Measurements from ENCODE around the gene MTX1. TPM values are rescaled to one million over a fixed set of nuclear protein-coding genes. Genes with fewer than 3 reads are reported as not detected.
"Not testable (repeated sequence)": the region's sequence is repeated elsewhere in the genome, so short reads cannot be mapped to it uniquely, and the experiment has no call there.

MTX1 gene
- total and polyA plus RNA-seq, 4 donors: 25.6 to 72.1 (median 58.3) TPM

DNA sequence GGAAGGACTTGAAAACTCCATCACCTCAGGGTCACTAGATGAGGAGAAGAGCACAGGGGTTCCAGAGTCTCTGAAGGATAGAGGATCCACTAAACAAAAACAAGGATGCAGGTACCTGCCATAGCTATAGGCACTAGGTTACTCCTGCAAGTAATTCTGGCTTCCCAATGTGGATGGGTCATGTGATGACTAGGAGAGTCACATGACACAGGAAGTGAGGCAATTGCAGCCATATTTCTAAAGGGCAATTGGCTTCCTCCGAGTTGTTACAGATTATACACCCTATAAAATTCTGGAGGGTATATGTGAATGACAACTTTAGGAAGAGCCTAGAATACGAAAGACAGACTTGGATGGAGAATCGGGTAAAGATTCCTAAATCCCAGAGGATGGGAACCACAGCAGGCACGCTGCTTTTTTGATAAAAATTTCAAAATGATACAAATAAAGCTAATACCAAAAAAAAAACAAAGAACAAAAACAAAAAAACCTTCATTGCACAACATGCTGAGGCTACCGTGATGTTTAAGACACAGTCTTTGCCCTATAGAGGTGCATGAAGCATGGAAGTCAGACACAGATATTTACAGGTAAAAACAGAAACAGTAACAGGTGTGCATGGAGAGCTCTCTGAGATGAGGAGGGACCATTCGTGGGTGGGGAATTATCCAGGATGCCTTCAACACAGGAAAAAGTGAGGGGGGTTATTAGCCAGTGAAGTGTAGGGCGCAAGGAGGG is 10.5 kb downstream of the MTX1 start:
- no peaks in the 10 kb centered on the region for H3K9me3 ChIP-seq (ENCODE audit: control insufficient read depth in 4 of 4, insufficient read depth in 3 of 4, low read length in 3 of 4)
- peak overlapping the region in 1 of 2 donors; percentile 4 for H3K27ac ChIP-seq (ENCODE audit: low read depth in 1 of 2, low read length in 1 of 2)
- H3K4me3 ChIP-seq: no peak overlapping the region
- H3K4me1 ChIP-seq (ENCODE audit: control insufficient read depth in 5 of 5, insufficient read depth in 5 of 5, low read length in 5 of 5): peaks cover 0 to 2% (median 0%) of the 10 kb centered on the region in 5 donors
- ATAC-seq (ENCODE audit: insufficient read depth, low FRiP score) (peak; percentile 59), DNase-seq (peak; percentile 52 to 81 (median 79))
- no peak overlapping the region for H3K9ac ChIP-seq (ENCODE audit: insufficient read depth in 1 of 2, low read length in 2 of 2)
- 43 to 49% methylated on average over 7 of the region's 7 CpGs for WGBS, 2 donors
- H3K27me3 ChIP-seq (ENCODE audit: control insufficient read depth in 3 of 3, insufficient read depth in 3 of 3, low read length in 2 of 3): no peaks in the 10 kb centered on the region
- TF ChIP-seq, protein P1, sequence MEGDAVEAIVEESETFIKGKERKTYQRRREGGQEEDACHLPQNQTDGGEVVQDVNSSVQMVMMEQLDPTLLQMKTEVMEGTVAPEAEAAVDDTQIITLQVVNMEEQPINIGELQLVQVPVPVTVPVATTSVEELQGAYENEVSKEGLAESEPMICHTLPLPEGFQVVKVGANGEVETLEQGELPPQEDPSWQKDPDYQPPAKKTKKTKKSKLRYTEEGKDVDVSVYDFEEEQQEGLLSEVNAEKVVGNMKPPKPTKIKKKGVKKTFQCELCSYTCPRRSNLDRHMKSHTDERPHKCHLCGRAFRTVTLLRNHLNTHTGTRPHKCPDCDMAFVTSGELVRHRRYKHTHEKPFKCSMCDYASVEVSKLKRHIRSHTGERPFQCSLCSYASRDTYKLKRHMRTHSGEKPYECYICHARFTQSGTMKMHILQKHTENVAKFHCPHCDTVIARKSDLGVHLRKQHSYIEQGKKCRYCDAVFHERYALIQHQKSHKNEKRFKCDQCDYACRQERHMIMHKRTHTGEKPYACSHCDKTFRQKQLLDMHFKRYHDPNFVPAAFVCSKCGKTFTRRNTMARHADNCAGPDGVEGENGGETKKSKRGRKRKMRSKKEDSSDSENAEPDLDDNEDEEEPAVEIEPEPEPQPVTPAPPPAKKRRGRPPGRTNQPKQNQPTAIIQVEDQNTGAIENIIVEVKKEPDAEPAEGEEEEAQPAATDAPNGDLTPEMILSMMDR (IDR thresholded peaks at IDR 0.05; ENCODE audit: control extremely low read depth, extremely low read depth): no peak
- peaks cover 0 to 4% (median 0%) of the 10 kb centered on the region in 4 donors for H3K36me3 ChIP-seq (ENCODE audit: control insufficient read depth in 4 of 4, insufficient read depth in 4 of 4, low read length in 4 of 4)

DNA sequence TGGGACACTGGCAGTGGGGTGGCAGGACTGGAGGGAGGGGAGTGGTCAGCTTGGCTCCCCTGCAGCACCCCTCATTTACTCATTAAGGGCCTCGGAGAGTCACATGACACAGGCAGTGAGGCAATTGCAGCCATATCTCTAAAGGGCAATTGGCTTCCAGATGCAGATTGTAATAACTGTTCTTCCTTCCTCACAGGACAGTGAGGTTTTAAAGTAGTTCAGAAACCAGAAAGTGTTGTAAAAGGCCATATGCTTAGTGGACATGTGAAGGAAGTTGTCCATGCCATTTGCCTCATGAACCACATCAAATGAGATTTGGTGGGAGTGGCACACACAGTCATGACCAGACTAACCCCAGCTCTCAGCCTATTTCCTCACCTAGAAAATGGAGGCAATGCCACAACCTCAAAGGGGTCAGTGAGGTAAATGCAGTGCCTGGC is 11.1 kb downstream of the MTX1 start:
- peak overlapping the region in 1 of 2 donors; percentile 15 for H3K27ac ChIP-seq (ENCODE audit: low read depth in 1 of 2, low read length in 1 of 2)
- H3K36me3 ChIP-seq (ENCODE audit: control insufficient read depth in 4 of 4, insufficient read depth in 4 of 4, low read length in 4 of 4): peaks cover 0 to 4% (median 0%) of the 10 kb centered on the region in 4 donors
- no peak overlapping the region for H3K4me3 ChIP-seq
- H3K27me3 ChIP-seq (ENCODE audit: control insufficient read depth in 3 of 3, insufficient read depth in 3 of 3, low read length in 2 of 3): no peaks in the 10 kb centered on the region
- ATAC-seq (ENCODE audit: insufficient read depth, low FRiP score) (no peak), DNase-seq (peak; percentile 24 to 46 (median 33))
- H3K4me1 ChIP-seq (ENCODE audit: control insufficient read depth in 5 of 5, insufficient read depth in 5 of 5, low read length in 5 of 5): peaks cover 0 to 2% (median 0%) of the 10 kb centered on the region in 5 donors
- no peak overlapping the region for H3K9ac ChIP-seq (ENCODE audit: insufficient read depth in 1 of 2, low read length in 2 of 2)
- no peaks in the 10 kb centered on the region for H3K9me3 ChIP-seq (ENCODE audit: control insufficient read depth in 4 of 4, insufficient read depth in 3 of 4, low read length in 3 of 4)
- 0 to 3% methylated on average over 1 of the region's 1 CpG for WGBS, 2 donors
- TF ChIP-seq, protein P1 (IDR thresholded peaks at IDR 0.05; ENCODE audit: control extremely low read depth, extremely low read depth): no peak

DNA sequence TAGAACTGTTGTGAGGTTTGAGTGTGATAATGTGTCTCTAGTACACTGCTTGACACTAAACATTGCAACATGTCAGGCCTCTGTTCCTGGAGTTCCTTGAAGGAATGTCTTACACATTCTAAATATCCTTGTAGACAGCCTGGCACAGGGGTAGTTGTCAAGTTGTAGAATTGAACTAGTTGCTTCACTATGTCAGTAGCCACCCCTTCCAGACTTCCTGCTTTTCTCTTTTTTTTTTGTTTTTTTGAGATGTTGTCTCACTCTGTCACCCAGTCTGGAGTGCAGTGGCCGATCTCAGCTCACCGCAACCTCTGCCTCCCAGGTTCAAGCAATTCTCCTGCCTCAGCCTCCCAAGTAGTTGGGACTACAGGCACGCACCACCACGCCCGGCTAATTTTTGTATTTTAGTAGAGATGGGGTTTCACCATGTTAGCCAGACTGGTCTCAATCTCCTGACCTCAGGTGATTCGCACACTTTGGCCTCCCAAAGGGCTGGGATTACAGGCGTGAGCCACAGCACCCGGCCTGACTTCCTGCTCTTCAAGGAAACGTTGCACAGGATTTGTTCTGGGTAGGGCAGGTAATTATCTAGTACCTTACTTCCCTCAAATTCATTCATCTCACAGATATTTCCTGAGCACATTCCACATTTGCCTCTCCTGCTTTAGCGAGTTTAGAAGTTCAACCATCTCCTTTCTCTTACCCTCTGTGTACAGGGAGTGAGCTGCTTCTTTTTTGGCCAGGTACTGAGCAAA is 11.9 kb downstream of the MTX1 start:
- H3K27me3 ChIP-seq (ENCODE audit: control insufficient read depth in 3 of 3, insufficient read depth in 3 of 3, low read length in 2 of 3); H3K9ac ChIP-seq (ENCODE audit: insufficient read depth in 1 of 2, low read length in 2 of 2); H3K36me3 ChIP-seq (ENCODE audit: control insufficient read depth in 4 of 4, insufficient read depth in 4 of 4, low read length in 4 of 4); H3K27ac ChIP-seq (ENCODE audit: low read depth in 1 of 2, low read length in 1 of 2); ATAC-seq (ENCODE audit: insufficient read depth, low FRiP score); H3K4me1 ChIP-seq (ENCODE audit: control insufficient read depth in 5 of 5, insufficient read depth in 5 of 5, low read length in 5 of 5); H3K4me3 ChIP-seq; H3K9me3 ChIP-seq (ENCODE audit: control insufficient read depth in 4 of 4, insufficient read depth in 3 of 4, low read length in 3 of 4); DNase-seq: not testable (repeated sequence)
- WGBS, 2 donors: 63 to 85% methylated on average over 10 of the region's 10 CpGs

DNA sequence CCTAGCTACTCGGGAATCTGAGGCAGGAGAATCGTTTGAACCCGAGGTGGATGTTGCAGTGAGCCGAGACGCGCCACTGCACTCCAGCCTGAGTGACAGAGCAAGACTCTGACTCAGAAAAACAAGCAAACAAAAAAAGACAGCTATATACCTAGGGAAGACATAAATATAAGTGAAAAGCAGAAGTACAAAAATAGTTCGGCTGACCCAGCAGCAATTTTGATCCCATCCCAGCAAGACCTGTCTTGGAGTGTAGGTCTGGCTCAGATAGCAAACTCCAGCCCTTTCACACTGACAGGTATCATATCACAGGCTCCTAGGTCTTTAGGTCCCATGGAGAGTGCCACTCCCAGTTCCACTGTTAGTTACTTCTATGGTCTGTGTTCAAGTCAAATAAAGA is 14.6 kb downstream of the MTX1 start:
- no peaks in the 10 kb centered on the region for H3K36me3 ChIP-seq (ENCODE audit: control insufficient read depth in 4 of 4, insufficient read depth in 4 of 4, low read length in 4 of 4)
- H3K9ac ChIP-seq (ENCODE audit: insufficient read depth in 1 of 2, low read length in 2 of 2): no peak overlapping the region
- no peak for ATAC-seq (ENCODE audit: insufficient read depth, low FRiP score)
- no peak overlapping the region for H3K27ac ChIP-seq (ENCODE audit: low read depth in 1 of 2, low read length in 1 of 2)
- H3K4me3 ChIP-seq: no peak overlapping the region
- no peaks in the 10 kb centered on the region for H3K27me3 ChIP-seq (ENCODE audit: control insufficient read depth in 3 of 3, insufficient read depth in 3 of 3, low read length in 2 of 3)
- TF ChIP-seq, protein P1 (IDR thresholded peaks at IDR 0.05; ENCODE audit: control extremely low read depth, extremely low read depth): no peak
- no peaks in the 10 kb centered on the region for H3K9me3 ChIP-seq (ENCODE audit: control insufficient read depth in 4 of 4, insufficient read depth in 3 of 4, low read length in 3 of 4)
- WGBS, 2 donors: 48 to 70% methylated on average over 7 of the region's 7 CpGs
- peaks cover 1 to 11% (median 5%) of the 10 kb centered on the region in 5 donors for H3K4me1 ChIP-seq (ENCODE audit: control insufficient read depth in 5 of 5, insufficient read depth in 5 of 5, low read length in 5 of 5)
- no peak for DNase-seq

DNA sequence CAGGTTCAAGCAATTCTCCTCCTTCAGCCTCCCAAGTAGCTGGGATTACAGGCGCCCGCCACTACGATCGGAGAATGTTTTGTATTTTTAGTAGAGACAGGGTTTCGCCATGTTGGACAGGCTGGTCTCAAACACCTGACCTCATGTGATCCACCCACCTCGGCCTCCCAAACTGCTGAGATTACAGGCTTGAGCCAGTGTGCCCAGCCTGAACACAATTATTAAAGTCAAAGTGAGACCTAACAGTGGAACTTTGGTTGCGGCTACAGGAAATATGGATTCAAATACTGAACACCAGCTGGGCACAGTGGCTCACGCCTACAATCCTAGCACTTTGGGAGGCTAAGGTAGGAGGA is 16.9 kb downstream of the MTX1 start:
- 94 to 96% methylated on average over 8 of the region's 8 CpGs for WGBS, 2 donors
- Histone ChIP-seq H3K4me1 (ENCODE audit: control insufficient read depth in 5 of 5, insufficient read depth in 5 of 5, low read length in 5 of 5) (peaks cover 0 to 14% (median 7%) of the 10 kb centered on the region in 5 donors), H3K27ac (ENCODE audit: low read depth in 1 of 2, low read length in 1 of 2) (peak overlapping the region in 1 of 2 donors; percentile 52)
- H3K9me3 ChIP-seq (ENCODE audit: control insufficient read depth in 4 of 4, insufficient read depth in 3 of 4, low read length in 3 of 4); H3K9ac ChIP-seq (ENCODE audit: insufficient read depth in 1 of 2, low read length in 2 of 2); DNase-seq; H3K27me3 ChIP-seq (ENCODE audit: control insufficient read depth in 3 of 3, insufficient read depth in 3 of 3, low read length in 2 of 3); H3K36me3 ChIP-seq (ENCODE audit: control insufficient read depth in 4 of 4, insufficient read depth in 4 of 4, low read length in 4 of 4); H3K4me3 ChIP-seq; ATAC-seq (ENCODE audit: insufficient read depth, low FRiP score): not testable (repeated sequence)
